ENCODE data around the gene LONP2.
"Not testable (repeated sequence)": the region's sequence is repeated elsewhere in the genome, so short reads cannot be mapped to it uniquely, and the experiment has no call there.

The LONP2 gene

DNA sequence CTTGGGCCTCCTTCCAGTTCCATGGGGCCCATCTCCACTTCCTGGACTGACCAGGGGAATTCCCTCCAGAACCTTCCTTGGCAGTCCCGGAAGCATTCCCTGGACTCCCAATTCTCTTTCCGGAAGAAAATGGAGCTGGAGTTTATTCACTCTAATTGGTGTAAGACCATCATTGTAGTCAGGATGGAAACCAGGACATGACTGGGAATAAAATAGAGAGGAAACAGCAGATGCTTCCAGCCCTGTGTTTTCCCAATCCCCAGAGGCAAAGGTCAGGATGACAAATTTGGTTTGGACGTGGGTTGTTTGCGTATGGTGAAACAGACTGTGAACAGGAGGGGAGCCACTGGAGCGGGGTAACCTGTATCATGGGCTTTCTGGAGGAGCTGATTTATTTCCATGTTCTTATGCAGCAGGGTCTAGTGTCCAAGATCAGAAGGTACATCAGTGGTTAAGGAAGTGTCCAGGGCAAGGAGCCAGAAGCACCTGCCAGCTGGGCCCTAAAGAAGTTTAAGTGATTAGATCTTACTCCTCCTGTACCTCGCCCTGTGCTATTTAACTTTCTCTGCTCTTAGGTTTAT lies 8.5 kb upstream of the LONP2 start:
- DNase-seq (ENCODE audit: low spot score) = no peak

DNA sequence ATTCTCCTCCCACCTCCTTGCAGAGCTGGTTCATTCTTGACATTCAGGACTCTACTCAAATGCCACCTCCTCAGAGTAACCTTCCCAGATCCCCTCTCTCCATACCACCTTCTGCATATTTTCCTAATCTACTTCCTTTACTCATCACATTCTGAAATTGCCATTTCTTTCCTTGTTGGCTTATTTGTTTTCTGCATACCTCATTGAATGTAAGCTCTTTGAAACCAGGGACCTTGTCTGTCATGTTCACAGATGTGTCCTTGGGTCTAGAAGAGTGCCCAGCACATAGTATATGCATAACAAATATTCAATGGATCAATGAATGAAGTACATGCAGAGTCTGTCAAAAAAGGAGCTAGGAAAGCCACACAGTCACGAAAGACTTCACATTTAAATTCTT lies 7.8 kb upstream of the LONP2 start:
- DNase-seq (ENCODE audit: low spot score) = no peak

DNA sequence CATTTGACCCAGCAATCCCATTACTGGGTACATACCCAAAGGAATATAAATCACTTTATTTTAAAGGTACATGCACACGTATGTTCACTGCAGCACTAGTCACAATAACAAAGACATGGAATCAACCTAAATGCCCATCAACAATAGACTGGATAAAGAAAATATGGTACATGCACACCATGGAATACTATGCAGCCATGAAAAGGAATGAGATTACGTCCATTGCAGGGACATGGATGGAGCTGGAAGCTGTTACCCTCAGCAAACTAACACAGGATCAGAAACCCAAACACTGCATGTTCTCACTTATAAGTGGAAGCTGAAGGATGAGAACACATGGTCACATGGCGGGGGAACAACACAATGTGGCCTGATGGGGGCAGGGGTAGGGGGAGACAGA lies 4.0 kb upstream of the LONP2 start:
- DNase-seq (ENCODE audit: low spot score) = not testable (repeated sequence)

GRCh38 chr16:48244863-48245195 lies 729 bp downstream of the LONP2 start:
- no peak for DNase-seq (ENCODE audit: low spot score)

DNA sequence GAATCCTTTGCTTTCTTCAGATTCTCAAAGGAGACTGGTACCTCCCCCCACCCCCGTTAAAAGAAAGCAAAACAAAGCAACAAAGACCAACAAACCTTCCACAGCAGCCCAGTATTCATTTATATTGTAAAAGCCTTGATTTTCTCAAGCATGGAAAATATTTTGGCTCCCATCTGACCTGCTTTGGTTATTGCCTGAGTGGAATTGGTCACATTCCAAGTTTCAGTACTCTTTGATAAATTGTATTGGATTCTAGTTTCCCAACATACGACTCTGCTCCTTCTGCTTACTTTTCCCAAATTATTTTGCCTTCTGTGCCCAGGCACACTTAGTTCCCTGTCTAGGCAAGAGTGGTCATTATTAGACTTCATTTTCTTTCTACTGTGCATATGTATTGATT lies 2.0 kb downstream of the LONP2 start:
- DNase-seq (ENCODE audit: low spot score) = no peak

DNA sequence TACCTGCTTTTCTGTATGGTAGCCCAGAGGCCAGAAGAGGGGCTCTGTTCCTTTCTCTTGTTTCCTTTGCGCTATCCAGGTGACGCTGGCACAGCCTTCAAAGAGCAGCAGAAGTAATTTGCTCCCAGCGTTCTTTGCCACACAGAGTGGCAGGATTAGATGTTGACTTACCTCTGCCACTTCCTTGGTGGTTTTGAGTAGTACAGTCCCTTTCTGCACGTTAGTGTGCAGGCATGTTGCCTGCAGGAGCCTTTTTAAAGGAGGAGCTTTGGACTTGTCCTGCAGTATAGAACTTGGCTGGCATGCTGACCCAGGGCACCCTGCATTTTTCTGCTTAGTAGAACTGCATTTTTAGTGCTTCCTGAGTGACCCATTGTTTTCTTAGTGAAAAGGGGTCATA lies 3.2 kb downstream of the LONP2 start, which contains the start of gene ABCC11:
TSS of gene ABCC11 (minus strand) at position 229 of the 400 bp plus-strand sequence. CDS start 15,618 bp downstream, outside the sequence.
- DNase-seq (ENCODE audit: low spot score) = no peak

GRCh38 chr16:48250520-48251278 lies 6.6 kb downstream of the LONP2 start:
- DNase-seq (ENCODE audit: low spot score) = no peak

DNA sequence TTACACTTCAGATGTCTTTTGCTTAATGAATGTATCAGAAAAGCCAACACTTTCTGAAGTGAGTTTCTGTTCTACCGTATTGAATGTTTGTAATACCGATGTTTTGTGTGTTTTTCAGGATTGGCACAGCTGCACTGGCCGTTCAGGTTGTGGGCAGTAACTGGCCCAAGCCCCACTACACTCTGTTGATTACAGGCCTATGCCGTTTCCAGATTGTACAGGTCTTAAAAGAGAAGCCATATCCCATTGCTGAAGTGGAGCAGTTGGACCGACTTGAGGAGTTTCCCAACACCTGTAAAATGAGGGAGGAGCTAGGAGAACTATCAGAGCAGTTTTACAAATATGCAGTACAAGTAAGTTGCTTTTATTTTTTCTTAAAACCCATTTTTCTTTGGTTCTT lies 7.9 kb downstream of the LONP2 start:
- no peak for DNase-seq (ENCODE audit: low spot score)

DNA sequence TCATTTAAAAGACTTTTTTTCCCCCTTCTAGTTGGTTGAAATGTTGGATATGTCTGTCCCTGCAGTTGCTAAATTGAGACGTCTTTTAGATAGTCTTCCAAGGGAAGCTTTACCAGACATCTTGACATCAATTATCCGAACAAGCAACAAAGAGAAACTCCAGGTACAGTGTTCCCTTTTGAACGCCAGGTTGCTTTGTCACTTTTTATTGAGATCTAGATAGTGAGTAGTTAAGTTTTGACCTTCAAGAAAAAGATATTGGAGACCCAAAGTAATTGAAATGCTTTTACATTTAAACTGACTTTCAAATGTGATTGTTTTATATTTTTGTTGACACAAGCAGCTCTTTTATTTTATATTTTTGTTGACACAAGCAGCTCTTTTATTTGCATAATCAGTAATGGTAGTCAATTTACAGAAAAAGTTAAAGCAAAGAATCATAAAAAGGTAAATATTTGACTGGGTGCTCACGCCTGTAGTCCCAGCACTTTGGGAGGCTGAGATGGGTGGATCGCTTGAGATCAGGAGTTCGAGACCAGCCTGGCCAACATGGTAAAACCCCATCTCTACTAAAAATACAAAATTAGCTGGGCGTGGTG lies 12.6 kb downstream of the LONP2 start:
- no peak for DNase-seq (ENCODE audit: low spot score)

DNA sequence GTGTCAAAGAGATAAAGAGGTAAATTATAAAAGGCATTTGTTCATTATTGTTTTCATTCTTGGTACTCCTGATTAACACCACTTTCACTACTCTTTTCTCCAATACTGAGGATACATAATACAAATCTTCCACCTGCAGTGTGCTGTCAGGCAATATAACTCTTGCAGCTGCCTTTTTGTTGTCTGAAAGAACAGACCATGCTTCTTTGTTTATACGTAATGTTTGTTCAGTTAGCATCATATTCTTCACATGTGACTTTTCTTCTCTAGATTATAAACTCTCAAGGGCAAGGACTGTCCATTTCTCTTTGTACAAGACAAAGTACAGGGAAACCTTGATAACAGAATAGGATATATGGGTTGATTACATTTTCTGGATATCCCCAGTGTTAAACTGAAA lies 17.5 kb downstream of the LONP2 start:
- DNase-seq (ENCODE audit: low spot score) = no peak

GRCh38 chr16:48262631-48263030 lies 18.5 kb downstream of the LONP2 start:
- no peak for DNase-seq (ENCODE audit: low spot score)

- no peak for DNase-seq (ENCODE audit: low spot score)
Measured at GRCh38 chr16:48269011-48269410, 24.9 kb downstream of the LONP2 start.

GRCh38 chr16:48271728-48272127 lies 27.6 kb downstream of the LONP2 start:
- DNase-seq (ENCODE audit: low spot score) = no peak

- DNase-seq (ENCODE audit: low spot score) = no peak
Measured at GRCh38 chr16:48272837-48273421, 28.8 kb downstream of the LONP2 start.

GRCh38 chr16:48274476-48274875 lies 30.4 kb downstream of the LONP2 start:
- DNase-seq (ENCODE audit: low spot score) = no peak

- DNase-seq (ENCODE audit: low spot score) = no peak
Measured at GRCh38 chr16:48276102-48276501, 32.0 kb downstream of the LONP2 start.

- DNase-seq (ENCODE audit: low spot score) = no peak
Measured at GRCh38 chr16:48277158-48277557, 33.1 kb downstream of the LONP2 start.

GRCh38 chr16:48279199-48279598 lies 35.1 kb downstream of the LONP2 start:
- DNase-seq (ENCODE audit: low spot score) = no peak

DNA sequence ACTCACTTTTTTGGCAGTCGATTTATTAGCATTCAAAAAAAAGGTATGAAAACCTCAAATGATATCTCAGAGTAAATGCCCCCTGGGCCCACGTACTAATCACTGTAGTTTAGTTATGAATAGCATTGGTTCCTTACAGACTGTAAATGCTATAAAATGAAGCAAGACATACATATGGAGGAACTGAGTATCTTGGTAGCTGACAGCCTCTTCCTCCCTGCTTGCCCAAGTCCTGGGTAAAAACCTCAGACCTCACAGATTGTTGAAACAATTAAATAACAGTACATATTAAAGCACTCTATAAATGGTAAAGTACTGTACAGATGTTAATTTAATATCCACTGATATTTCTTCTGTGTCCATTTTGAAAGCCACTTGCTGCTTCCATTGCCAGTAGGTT lies 36.4 kb downstream of the LONP2 start:
- no peak for DNase-seq (ENCODE audit: low spot score)

DNA sequence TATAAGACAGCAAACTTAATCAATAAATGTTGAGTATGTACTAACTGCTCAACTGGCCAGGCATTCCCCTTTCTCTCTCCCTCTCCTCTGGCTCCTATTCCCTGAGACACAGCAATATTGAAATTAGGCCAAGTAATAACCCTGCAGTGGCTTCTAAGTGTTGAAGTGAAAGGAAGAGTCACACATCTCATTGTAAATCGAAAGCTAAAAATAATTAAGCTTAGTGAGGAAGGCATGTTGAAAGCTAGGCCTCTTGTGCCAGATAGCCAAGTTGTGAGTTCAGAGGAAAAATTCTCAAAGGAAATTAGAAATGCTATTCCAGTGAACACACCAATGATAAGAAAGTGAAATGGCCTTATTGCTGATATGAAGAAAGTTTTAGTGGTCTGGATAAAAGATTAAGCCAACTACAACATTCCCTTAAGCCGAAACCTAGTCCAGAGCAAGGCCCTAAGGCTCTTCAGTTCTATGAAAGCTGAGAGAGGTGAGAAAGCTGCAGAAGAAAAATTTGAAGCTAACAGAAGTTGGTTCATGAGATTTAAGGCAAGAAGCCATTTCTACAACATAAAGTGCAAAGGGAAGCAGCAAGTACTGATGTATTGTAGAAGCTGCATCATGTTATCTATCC lies 38.6 kb downstream of the LONP2 start:
- DNase-seq (ENCODE audit: low spot score) = no peak

DNA sequence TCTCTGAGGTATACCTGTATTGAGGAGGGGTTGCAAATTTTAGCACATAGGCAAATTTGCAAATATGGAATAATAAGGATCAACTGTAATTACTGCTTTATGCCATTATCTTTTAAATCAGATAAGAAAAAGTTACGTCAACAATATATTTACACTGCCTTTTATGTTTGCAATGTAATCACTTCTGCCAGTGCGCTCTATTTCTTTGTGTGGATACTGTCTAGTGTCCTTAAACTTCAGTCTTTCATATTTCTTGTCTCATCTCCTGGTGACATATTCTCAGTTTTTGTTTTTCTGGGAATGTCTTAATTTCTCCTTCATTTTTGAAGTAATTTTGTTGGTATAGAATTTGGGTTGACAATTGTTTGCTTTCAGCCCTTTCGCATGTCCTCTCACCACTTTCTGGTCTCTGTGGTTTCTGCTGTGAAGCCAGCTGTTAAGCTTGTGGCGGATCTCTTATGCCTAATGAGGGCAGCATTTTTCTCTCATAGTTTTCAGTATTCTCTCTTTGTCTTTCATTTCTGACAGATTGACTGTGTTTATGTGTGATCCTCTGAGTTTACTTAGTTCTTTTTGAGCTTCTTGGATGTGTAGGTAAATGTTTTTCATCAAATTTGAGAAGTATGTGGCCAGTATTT lies 40.8 kb downstream of the LONP2 start:
- no peak for DNase-seq (ENCODE audit: low spot score)

GRCh38 chr16:48287239-48287638 lies 43.1 kb downstream of the LONP2 start:
- DNase-seq (ENCODE audit: low spot score) = no peak

Measured in hepatic stellate cell (primary cell).